ENCODE data around the gene ADCY2.

DNA sequence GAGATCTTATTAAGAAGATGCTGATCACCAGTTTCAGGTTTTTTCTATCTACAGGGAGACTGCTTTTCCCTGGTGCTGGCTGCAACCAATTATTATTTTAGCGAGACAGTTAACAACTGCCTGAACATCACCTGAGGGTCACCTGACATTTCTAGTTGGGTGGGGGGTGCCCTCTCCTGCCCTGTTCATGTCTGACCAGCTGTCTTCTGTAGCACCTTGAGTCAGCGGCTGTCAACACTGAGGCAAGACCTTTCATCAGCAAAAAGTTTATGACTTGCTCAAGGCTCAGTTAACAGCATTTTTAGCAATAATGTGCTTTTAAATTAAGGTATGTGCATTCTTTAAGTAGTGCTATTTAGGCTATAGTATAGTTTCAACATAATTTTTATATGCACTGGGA, 58.0 kb downstream of the ADCY2 start:
- no peak for TF ChIP-seq POLR2A (IDR thresholded peaks at IDR 0.05)
- TF ChIP-seq, protein P1, sequence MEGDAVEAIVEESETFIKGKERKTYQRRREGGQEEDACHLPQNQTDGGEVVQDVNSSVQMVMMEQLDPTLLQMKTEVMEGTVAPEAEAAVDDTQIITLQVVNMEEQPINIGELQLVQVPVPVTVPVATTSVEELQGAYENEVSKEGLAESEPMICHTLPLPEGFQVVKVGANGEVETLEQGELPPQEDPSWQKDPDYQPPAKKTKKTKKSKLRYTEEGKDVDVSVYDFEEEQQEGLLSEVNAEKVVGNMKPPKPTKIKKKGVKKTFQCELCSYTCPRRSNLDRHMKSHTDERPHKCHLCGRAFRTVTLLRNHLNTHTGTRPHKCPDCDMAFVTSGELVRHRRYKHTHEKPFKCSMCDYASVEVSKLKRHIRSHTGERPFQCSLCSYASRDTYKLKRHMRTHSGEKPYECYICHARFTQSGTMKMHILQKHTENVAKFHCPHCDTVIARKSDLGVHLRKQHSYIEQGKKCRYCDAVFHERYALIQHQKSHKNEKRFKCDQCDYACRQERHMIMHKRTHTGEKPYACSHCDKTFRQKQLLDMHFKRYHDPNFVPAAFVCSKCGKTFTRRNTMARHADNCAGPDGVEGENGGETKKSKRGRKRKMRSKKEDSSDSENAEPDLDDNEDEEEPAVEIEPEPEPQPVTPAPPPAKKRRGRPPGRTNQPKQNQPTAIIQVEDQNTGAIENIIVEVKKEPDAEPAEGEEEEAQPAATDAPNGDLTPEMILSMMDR (IDR thresholded peaks at IDR 0.05) = no peak
